ENCODE measurements around the gene SSTR1. TPM values are rescaled to one million over a fixed set of nuclear protein-coding genes. Genes with fewer than 3 reads are reported as not detected.

SSTR1 gene
- not detected in 2 replicates for total RNA-seq
- long read RNA-seq: 0 reads

DNA sequence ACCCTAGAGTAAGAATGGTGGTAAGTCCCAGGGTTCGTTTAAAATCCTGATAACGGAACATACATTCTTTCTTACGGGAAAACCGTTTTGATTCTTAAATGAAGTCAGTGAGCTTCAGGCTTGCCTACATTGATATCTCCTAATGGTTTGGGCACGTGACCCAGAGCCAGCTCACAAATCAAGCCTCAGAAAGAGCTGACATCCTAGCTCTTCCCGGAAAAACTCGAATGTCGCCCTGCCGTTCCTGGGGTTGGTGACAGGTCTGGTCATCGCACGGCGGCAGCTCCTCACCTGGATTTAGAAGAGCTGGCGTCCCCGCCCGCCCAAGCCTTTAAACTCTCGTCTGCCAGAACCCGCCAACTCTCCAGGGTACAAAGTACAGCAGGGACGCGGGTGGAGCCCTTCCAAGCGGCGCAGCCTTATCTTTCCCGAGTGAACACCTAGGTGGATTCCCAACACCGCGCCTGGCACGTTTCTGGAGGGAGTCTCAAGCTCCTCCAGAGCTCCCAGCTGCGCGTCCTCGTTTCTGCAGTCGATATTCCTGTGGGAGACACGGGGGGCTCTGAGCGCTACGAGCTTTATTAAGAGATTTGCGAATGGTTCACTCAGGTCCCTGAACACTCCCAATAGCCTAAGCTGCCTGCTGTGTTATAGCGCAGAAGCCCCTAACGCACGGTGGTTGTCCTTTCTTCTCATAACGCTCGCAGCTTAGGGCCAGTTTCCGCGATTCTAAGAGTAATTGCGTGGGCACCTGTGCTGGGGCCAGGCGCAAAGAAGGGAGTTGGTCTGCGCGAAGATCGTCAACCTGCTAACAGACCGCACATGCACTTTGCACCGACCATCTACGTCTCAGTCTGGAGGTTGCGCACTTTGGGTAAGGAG lies at the start of gene SSTR1:
SSTR1 (plus strand) TSS at position 169 of the 882 bp plus-strand sequence. CDS start 1,486 bp downstream, outside the sequence.
- Mint-ChIP-seq H3K36me3 (ENCODE audit: unreplicated experiment) (no peaks in the 10 kb centered on the region), H3K9me3 (ENCODE audit: unreplicated experiment) (peaks cover 7% of the 10 kb centered on the region), H3K27me3 (ENCODE audit: unreplicated experiment) (peaks cover 49% of the 10 kb centered on the region), H3K4me3 (ENCODE audit: unreplicated experiment) (no peak within 1 kb of the TSS), H3K4me1 (ENCODE audit: unreplicated experiment) (no peaks in the 10 kb centered on the region), H3K27ac (ENCODE audit: unreplicated experiment) (no peak within 1 kb of the TSS)
- TF ChIP-seq CTCF (IDR thresholded peaks at IDR 0.05): no peak
- no peak for DNase-seq (ENCODE audit: extremely low spot score, unreplicated experiment)

DNA sequence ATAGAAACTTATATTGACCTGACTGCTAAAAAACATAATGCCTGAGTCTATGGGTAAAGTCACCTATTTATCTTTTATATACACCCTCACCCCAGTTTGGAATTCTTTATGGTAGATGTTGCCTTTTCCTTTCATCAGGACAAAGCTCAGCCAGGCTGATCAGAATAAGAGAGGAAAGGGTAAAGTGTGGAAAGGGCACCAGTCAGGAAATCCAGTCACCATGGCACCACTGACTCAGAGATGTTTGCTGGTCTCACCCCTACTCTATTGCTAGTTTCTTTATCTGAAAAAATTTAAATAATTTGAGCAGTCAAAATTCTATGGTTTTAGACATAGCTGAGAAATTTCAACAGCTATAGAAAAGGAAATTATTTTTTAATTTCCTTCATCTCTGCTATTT lies 49.2 kb upstream of the SSTR1 start:
- H3K4me1 Mint-ChIP-seq (ENCODE audit: unreplicated experiment): no peaks in the 10 kb centered on the region
- no peak for TF ChIP-seq CTCF (IDR thresholded peaks at IDR 0.05)
- H3K27me3 Mint-ChIP-seq (ENCODE audit: unreplicated experiment): peaks cover 3% of the 10 kb centered on the region

DNA sequence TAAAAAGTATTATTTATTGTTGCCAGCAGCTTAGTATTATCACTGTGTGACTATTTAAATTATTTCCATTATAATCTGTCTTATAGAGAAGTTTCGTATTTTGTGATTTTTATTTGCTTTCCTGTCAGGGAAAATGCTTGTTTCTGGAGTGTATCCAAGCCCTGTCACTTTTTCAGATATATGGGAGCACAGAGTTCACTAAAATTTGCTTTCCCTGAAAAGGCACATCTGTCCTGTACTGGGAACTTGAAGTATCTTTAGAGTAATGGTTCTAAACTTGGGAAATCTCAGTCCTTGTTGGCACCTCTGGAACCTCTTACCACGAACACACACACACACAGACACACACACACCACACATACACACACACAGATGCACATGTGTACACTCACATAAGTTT lies 39.3 kb upstream of the SSTR1 start:
- no peak for TF ChIP-seq CTCF (IDR thresholded peaks at IDR 0.05)
- Mint-ChIP-seq H3K9me3 (ENCODE audit: unreplicated experiment) (no peaks in the 10 kb centered on the region), H3K27me3 (ENCODE audit: unreplicated experiment) (no peaks in the 10 kb centered on the region), H3K27ac (ENCODE audit: unreplicated experiment) (no peak overlapping the region), H3K36me3 (ENCODE audit: unreplicated experiment) (no peaks in the 10 kb centered on the region), H3K4me3 (ENCODE audit: unreplicated experiment) (no peak overlapping the region), H3K4me1 (ENCODE audit: unreplicated experiment) (no peaks in the 10 kb centered on the region)
- no peak for DNase-seq (ENCODE audit: extremely low spot score, unreplicated experiment)

More for the DNA sequence above, 49.2 kb upstream of the SSTR1 start:
- Mint-ChIP-seq H3K9me3 (ENCODE audit: unreplicated experiment) (no peaks in the 10 kb centered on the region), H3K4me3 (ENCODE audit: unreplicated experiment) (no peak overlapping the region), H3K27ac (ENCODE audit: unreplicated experiment) (no peak overlapping the region), H3K36me3 (ENCODE audit: unreplicated experiment) (no peaks in the 10 kb centered on the region)
- no peak for DNase-seq (ENCODE audit: extremely low spot score, unreplicated experiment)

- H3K4me3 Mint-ChIP-seq (ENCODE audit: unreplicated experiment): no peak overlapping the region
- H3K27me3 Mint-ChIP-seq (ENCODE audit: unreplicated experiment): no peaks in the 10 kb centered on the region
- H3K27ac Mint-ChIP-seq (ENCODE audit: unreplicated experiment): no peak overlapping the region
- H3K36me3 Mint-ChIP-seq (ENCODE audit: unreplicated experiment): no peaks in the 10 kb centered on the region
- no peak for DNase-seq (ENCODE audit: extremely low spot score, unreplicated experiment)
- H3K9me3 Mint-ChIP-seq (ENCODE audit: unreplicated experiment): no peaks in the 10 kb centered on the region
- no peak for TF ChIP-seq CTCF (IDR thresholded peaks at IDR 0.05)
- H3K4me1 Mint-ChIP-seq (ENCODE audit: unreplicated experiment): no peaks in the 10 kb centered on the region
Observed at GRCh38 chr14:38171197-38171596, 36.5 kb upstream of the SSTR1 start.

- Mint-ChIP-seq H3K27ac (ENCODE audit: unreplicated experiment) (no peak overlapping the region), H3K4me1 (ENCODE audit: unreplicated experiment) (no peaks in the 10 kb centered on the region), H3K4me3 (ENCODE audit: unreplicated experiment) (no peak overlapping the region), H3K36me3 (ENCODE audit: unreplicated experiment) (no peaks in the 10 kb centered on the region), H3K9me3 (ENCODE audit: unreplicated experiment) (peaks cover 4% of the 10 kb centered on the region), H3K27me3 (ENCODE audit: unreplicated experiment) (no peaks in the 10 kb centered on the region)
- DNase-seq (ENCODE audit: extremely low spot score, unreplicated experiment): no peak
- TF ChIP-seq CTCF (IDR thresholded peaks at IDR 0.05): no peak
Observed at GRCh38 chr14:38174711-38175110, 33.0 kb upstream of the SSTR1 start.

Data from osteocyte (in vitro differentiated cells).